SK-N-MC (cell line): ENCODE measurements around the gene CSTPP1.

Experiments
- EZH2 ChIP-seq: fragments of 200-600 bp; sonication (generic); IDR thresholded peaks from one replicate; pipeline ENCODE4 v1.6.1; 2017; ENCODE audit warnings: antibody characterized with exemption
- POLR2AphosphoS5 ChIP-seq: IDR thresholded peaks from 2 replicates; pipeline ENCODE4 v1.6.1; 2012; ENCODE audit warnings: mild to moderate bottlenecking, low read depth, low read length, borderline replicate concordance

DNA sequence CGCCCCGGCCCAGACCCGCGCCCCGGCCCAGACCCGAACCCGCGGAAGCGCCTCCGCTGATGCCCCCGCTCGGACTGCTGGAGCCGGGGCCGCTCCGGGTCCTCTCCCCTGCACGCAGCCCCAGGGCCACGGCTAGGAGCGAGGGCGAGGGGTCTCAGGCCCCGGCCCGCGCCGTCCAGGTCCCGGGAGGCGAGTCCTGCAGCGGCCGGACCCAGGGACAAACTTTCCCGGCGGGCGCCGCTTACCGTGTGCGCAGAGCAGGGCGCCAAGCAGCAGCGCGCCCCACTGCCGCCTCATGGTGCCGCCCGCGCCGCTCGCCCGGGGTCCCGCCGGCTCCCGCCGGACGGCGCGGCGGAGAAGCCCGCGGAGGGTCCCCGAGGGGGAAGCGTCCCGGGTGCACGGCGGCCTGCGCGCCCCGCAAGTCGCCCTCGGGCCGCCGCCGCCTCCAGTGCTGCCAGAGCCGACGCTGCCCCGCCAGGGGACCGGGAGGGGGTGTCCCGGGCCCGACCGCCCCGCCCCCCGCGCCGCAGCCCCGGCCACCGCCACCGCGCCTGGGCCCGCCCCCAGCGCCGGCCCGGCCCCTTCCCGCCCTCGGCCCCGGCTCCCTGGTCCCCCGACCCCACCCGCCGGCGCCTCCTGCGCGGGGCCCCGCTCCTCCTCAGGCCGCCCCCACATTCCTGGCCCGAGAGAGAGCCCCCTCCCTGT is 18.3 kb upstream of the CSTPP1 start, which contains the start of gene LRP4:
- TF ChIP-seq POLR2AphosphoS5 (no peak), EZH2 (no peak)
